DOHH2 (cell line): ENCODE results near the gene ZNF467.

ENCODE experiments used
- EZH2phosphoT487 ChIP-seq: fragments of 200-600 bp; sonication (generic); IDR thresholded peaks from 2 replicates; pipeline ENCODE4 v1.6.1; 2017; ENCODE audit warnings: borderline replicate concordance, mild to moderate bottlenecking, antibody characterized with exemption, low read length, moderate library complexity, mixed read lengths
- TF ChIP-seq, protein P1 (sequence below): fragments of 200-600 bp; sonication (generic); IDR thresholded peaks from one replicate; pipeline ENCODE4 v1.5.1; 2014; ENCODE audit warnings: antibody characterized with exemption, mild to moderate bottlenecking, low read depth, low read length; ENCODE audit not compliant: poor library complexity, severe bottlenecking

DNA sequence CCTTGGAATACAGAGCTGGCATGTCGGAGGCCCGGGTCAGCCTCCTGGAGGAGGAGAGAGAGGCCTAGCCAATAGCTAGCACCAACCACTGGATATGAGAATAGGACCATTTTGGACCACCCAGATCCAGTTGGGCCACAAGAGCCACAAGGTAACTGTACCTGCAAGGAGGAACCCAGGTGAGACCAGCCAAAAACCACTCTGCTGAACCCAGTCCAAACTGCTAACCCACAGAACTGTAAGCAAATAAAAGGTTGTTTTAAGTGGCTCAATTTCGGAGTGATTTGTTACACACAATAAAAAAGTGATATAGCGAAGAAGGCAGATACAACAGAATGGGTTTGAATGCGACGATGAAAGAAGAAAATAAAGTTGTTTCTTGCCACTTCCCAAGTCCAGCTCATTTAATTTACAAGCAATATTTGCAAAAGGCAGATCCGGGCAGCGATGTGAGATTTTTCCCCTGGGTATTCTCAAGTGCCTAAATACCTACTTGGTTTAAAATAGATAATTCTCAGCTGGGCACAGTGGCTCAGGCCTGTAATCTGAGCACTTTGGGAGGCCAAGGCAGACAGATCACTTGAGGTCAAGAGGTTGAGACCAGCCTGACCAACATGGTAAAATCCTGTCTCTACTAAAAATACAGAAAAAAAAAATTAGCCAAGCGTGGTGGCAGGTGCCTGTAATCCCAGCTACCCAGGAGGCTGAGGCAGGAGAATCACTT lies 23.1 kb downstream of the ZNF467 start:
- TF ChIP-seq, protein P1, sequence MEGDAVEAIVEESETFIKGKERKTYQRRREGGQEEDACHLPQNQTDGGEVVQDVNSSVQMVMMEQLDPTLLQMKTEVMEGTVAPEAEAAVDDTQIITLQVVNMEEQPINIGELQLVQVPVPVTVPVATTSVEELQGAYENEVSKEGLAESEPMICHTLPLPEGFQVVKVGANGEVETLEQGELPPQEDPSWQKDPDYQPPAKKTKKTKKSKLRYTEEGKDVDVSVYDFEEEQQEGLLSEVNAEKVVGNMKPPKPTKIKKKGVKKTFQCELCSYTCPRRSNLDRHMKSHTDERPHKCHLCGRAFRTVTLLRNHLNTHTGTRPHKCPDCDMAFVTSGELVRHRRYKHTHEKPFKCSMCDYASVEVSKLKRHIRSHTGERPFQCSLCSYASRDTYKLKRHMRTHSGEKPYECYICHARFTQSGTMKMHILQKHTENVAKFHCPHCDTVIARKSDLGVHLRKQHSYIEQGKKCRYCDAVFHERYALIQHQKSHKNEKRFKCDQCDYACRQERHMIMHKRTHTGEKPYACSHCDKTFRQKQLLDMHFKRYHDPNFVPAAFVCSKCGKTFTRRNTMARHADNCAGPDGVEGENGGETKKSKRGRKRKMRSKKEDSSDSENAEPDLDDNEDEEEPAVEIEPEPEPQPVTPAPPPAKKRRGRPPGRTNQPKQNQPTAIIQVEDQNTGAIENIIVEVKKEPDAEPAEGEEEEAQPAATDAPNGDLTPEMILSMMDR = no peak
- TF ChIP-seq EZH2phosphoT487 = no peak
